Liver (tissue), 9 donors: ENCODE measurements around the gene GIGYF1. TPM values are rescaled to one million over a fixed set of nuclear protein-coding genes. Genes with fewer than 3 reads are reported as not detected.

Experiments used
- DNase-seq: peaks from one replicate; pipeline ENCODE4 v3.0.0-alpha.2; 2017; ENCODE audit warnings: low spot score
- H3K27ac ChIP-seq, 2 donors: one replicate each; pipeline ENCODE4 v1.7.0; 2013; ENCODE audit warnings: inconsistent platforms in 2 of 2, low read length in 2 of 2, control low read depth in 1 of 2, low read depth in 1 of 2, mild to moderate bottlenecking in 1 of 2
- H3K27me3 ChIP-seq, 4 donors: one replicate each; pipeline versions ENCODE4 v1.6.1 to v1.7.0; 2013; ENCODE audit warnings: low read length in 3 of 4, inconsistent platforms in 1 of 4, mild to moderate bottlenecking in 1 of 4, moderate library complexity in 1 of 4; ENCODE audit not compliant: control insufficient read depth in 4 of 4, insufficient read depth in 4 of 4
- H3K36me3 ChIP-seq, 4 donors: one replicate each; pipeline versions ENCODE4 v1.6.1 to v1.7.0; 2013; ENCODE audit warnings: low read length in 3 of 4, mild to moderate bottlenecking in 3 of 4, low read depth in 1 of 4, moderate library complexity in 1 of 4; ENCODE audit not compliant: control insufficient read depth in 4 of 4, insufficient read depth in 3 of 4
- H3K4me1 ChIP-seq, 4 donors: one replicate each; pipeline versions ENCODE4 v1.6.1 to v1.7.0; 2013; ENCODE audit warnings: low read length in 3 of 4, mild to moderate bottlenecking in 3 of 4, moderate library complexity in 1 of 4; ENCODE audit not compliant: control insufficient read depth in 4 of 4, insufficient read depth in 4 of 4
- H3K4me3 ChIP-seq, 3 donors: one replicate each; pipeline versions ENCODE4 v1.6.1 to v1.7.0; 2013; ENCODE audit warnings: low read length in 3 of 3, control low read depth in 1 of 3, low read depth in 1 of 3, mild to moderate bottlenecking in 1 of 3
- H3K9ac ChIP-seq, 2 donors: one replicate each; pipeline ENCODE4 v1.7.0; 2013; ENCODE audit warnings: low read length in 2 of 2, mild to moderate bottlenecking in 2 of 2, moderate library complexity in 2 of 2, control low read depth in 1 of 2, low read depth in 1 of 2
- H3K9me3 ChIP-seq, 4 donors: one replicate each; pipeline versions ENCODE4 v1.6.1 to v1.7.0; 2013; ENCODE audit warnings: low read length in 3 of 4; ENCODE audit not compliant: control insufficient read depth in 4 of 4
- ATF3 ChIP-seq: IDR thresholded peaks from 2 replicates; pipeline ENCODE4 v1.6.1; 2016; ENCODE audit warnings: antibody characterized with exemption
- CTCF ChIP-seq: fragments of 150-350 bp; IDR thresholded peaks from 2 replicates; pipeline ENCODE4 v1.5.1; 2017; ENCODE audit warnings: improper control_type of control experiment, low read depth, low read length; ENCODE audit not compliant: missing input control
- EGR1 ChIP-seq, 2 donors: IDR thresholded peaks; 2 replicates each; pipeline ENCODE4 v1.6.1; 2016 to 2018; ENCODE audit warnings: antibody characterized with exemption in 2 of 2, low read depth in 2 of 2
- FOXA1 ChIP-seq: IDR thresholded peaks from 2 replicates; pipeline ENCODE4 v1.6.1; 2016; ENCODE audit warnings: antibody characterized with exemption
- FOXA2 ChIP-seq: IDR thresholded peaks from 2 replicates; pipeline ENCODE4 v1.6.1; 2016; ENCODE audit warnings: antibody characterized with exemption
- GABPA ChIP-seq, 2 donors: IDR thresholded peaks in 1 of 2; conservative IDR thresholded peaks in 1 of 2; 2 replicates each; pipeline ENCODE4 v1.6.1; 2016; ENCODE audit warnings: antibody characterized with exemption in 2 of 2, mild to moderate bottlenecking in 1 of 2, moderate library complexity in 1 of 2
- HNF4A ChIP-seq, 2 donors: conservative IDR thresholded peaks; 2 replicates each; pipeline ENCODE4 v1.6.1; 2016; ENCODE audit warnings: antibody characterized with exemption in 2 of 2, mild to moderate bottlenecking in 2 of 2
- HNF4G ChIP-seq: IDR thresholded peaks from 2 replicates; pipeline ENCODE4 v1.6.1; 2016; ENCODE audit warnings: antibody characterized with exemption
- JUND ChIP-seq, 2 donors: IDR thresholded peaks; 2 replicates each; pipeline ENCODE4 v1.6.1; 2016; ENCODE audit warnings: antibody characterized with exemption in 2 of 2
- MAX ChIP-seq: IDR thresholded peaks from 2 replicates; pipeline ENCODE4 v1.6.1; 2016; ENCODE audit warnings: antibody characterized with exemption
- NR2F2 ChIP-seq: IDR thresholded peaks from 2 replicates; pipeline ENCODE4 v1.6.1; 2016; ENCODE audit warnings: antibody characterized with exemption
- RAD21 ChIP-seq, 2 donors: IDR thresholded peaks; 2 replicates each; pipeline ENCODE4 v1.6.1; 2016; ENCODE audit warnings: antibody characterized with exemption in 2 of 2, mild to moderate bottlenecking in 2 of 2
- REST ChIP-seq: IDR thresholded peaks from 2 replicates; pipeline ENCODE4 v1.6.1; 2016; ENCODE audit warnings: antibody characterized with exemption, mild to moderate bottlenecking
- RXRA ChIP-seq, 2 donors: IDR thresholded peaks; 2 replicates each; pipeline ENCODE4 v1.6.1; 2017 to 2018; ENCODE audit warnings: antibody characterized with exemption in 2 of 2, mild to moderate bottlenecking in 1 of 2
- SP1 ChIP-seq: IDR thresholded peaks from 2 replicates; pipeline ENCODE4 v1.6.1; 2018; ENCODE audit warnings: antibody characterized with exemption, mild to moderate bottlenecking
- TAF1 ChIP-seq: conservative IDR thresholded peaks from 2 replicates; pipeline ENCODE4 v1.6.1; 2016; ENCODE audit warnings: antibody characterized with exemption, mild to moderate bottlenecking
- YY1 ChIP-seq: IDR thresholded peaks from 2 replicates; pipeline ENCODE4 v1.6.1; 2016; ENCODE audit warnings: antibody characterized with exemption, mild to moderate bottlenecking
- ZBTB33 ChIP-seq: IDR thresholded peaks from 2 replicates; pipeline ENCODE4 v1.6.1; 2016; ENCODE audit warnings: antibody characterized with exemption
- WGBS: extraction: QIAGEN DNeasy Blood & Tissue Kit; methylation state at CpG from one replicate; pipeline ENCODE4 v1.1.7; 2013; 5-methylcytosine and 5-hydroxymethylcytosine counted together
- polyA plus RNA-seq, 2 donors: library from polyadenylated mRNA; stranded (reverse) in 1 of 2; unstranded in 1 of 2; fragments of 200-250 nt in 1 of 2; fragments of >200 nt in 1 of 2; fragmentation: Nextera tagmentation in 1 of 2; extraction: Ambion mirVana in 1 of 2; gene quantifications; one replicate each; pipeline versions ENCODE4 v1.2.1 to v1.2.3, GENCODE V29; 2013 to 2015
- total RNA-seq, 2 donors: library from RNA; depleted of rRNA; stranded (reverse); fragments of >200 nt; gene quantifications; one replicate each; pipeline ENCODE4 v1.2.3, GENCODE V29; 2014
- donor health status: healthy.
- donor health status: healthy.
- donor health status: healthy.
- donor health status: healthy.
- donor health status: healthy.

Gene GIGYF1
- total and polyA plus RNA-seq, 4 donors, result 6.8 to 12.7 (median 10.1) TPM

- H3K4me1 ChIP-seq, result peaks cover 0 to 3% (median 0%) of the 10 kb centered on the region in 4 donors
Observed at GRCh38 chr7:100682228-100682741, 11.8 kb downstream of the GIGYF1 start.

More at GRCh38 chr7:100682228-100682741, 11.8 kb downstream of the GIGYF1 start:
- H3K9me3 ChIP-seq, result no peaks in the 10 kb centered on the region
- no peaks in the 10 kb centered on the region for H3K27me3 ChIP-seq
- H3K4me3 ChIP-seq, result no peak overlapping the region
- no peak for DNase-seq
- peaks cover 13 to 74% (median 40%) of the 10 kb centered on the region in 4 donors for H3K36me3 ChIP-seq
- 91% methylated on average over 25 of the region's 25 CpGs for WGBS
- TF ChIP-seq FOXA1 (no peak), YY1 (no peak), NR2F2 (no peak), TAF1 (no peak), HNF4G (no peak), MAX (no peak), FOXA2 (no peak), SP1 (no peak), RXRA (IDR thresholded peaks at IDR 0.05) (no peak), RAD21 (IDR thresholded peaks at IDR 0.05) (no peak), GABPA (IDR thresholded peaks at IDR 0.05 in 1 of 2, conservative IDR thresholded peaks at IDR 0.05 in 1 of 2) (no peak), ATF3 (no peak), ZBTB33 (no peak), HNF4A (conservative IDR thresholded peaks at IDR 0.05) (no peak), JUND (IDR thresholded peaks at IDR 0.05) (no peak), EGR1 (IDR thresholded peaks at IDR 0.05; ENCODE audit: low read depth in 2 of 2) (no peak), REST (no peak), CTCF (no peak)
- no peak overlapping the region for H3K27ac ChIP-seq
- no peak overlapping the region for H3K9ac ChIP-seq
